Measurements from ENCODE around the gene ARIH1. TPM values are rescaled to one million over a fixed set of nuclear protein-coding genes. Genes with fewer than 3 reads are reported as not detected.

Gene ARIH1
- total and polyA plus RNA-seq, 2 of the 8 experiments (the other 6 are each of a cell fraction or from before 2014, with no cell fraction given): 32.7 to 179 TPM

- Histone ChIP-seq H3K23ac (ENCODE audit: insufficient read length) (no peak overlapping the region), H2BK20ac (ENCODE audit: low read length) (no peak overlapping the region), H3K9ac (replicated peaks in 1 of 4; ENCODE audit: extremely low read depth in 1 of 4, low read depth in 3 of 4, low read length in 3 of 4) (no peak overlapping the region), H3K79me1 (ENCODE audit: low read depth, low read length) (no peaks in the 10 kb centered on the region), H2BK15ac (ENCODE audit: low read length) (no peak overlapping the region), H3K79me2 (ENCODE audit: control insufficient read depth in 1 of 2, insufficient read depth in 2 of 2, low read length in 2 of 2) (no peaks in the 10 kb centered on the region), H4K8ac (ENCODE audit: extremely low read depth, insufficient read depth, low read length) (no peak overlapping the region), H3K18ac (ENCODE audit: extremely low read depth, low read length) (no peak overlapping the region), H2BK5ac (ENCODE audit: low read depth, low read length) (no peak overlapping the region), H4K91ac (replicated peaks; ENCODE audit: insufficient read length, low read length) (no peak overlapping the region), H3K36me3 (ENCODE audit: control insufficient read depth in 2 of 4, insufficient read depth in 4 of 4, low read length in 3 of 4) (peaks cover 10 to 54% (median 32%) of the 10 kb centered on the region in 4 experiments), H3K23me2 (ENCODE audit: low read depth, low read length) (no peaks in the 10 kb centered on the region), H3K14ac (ENCODE audit: insufficient read length) (no peak overlapping the region), H4K5ac (ENCODE audit: insufficient read length, low read depth, low read length) (no peak overlapping the region), H2BK12ac (ENCODE audit: low read depth, low read length) (no peak overlapping the region), H3K4me3 (ENCODE audit: extremely low read depth in 1 of 4, insufficient read depth in 2 of 4, low read depth in 3 of 4, low read length in 4 of 4) (no peak overlapping the region), H3K4me2 (ENCODE audit: insufficient read depth in 1 of 2, low read depth in 2 of 2, low read length in 2 of 2) (no peak overlapping the region), H3K4ac (replicated peaks; ENCODE audit: insufficient read length, low read depth, low read length) (no peak overlapping the region), H2BK120ac (replicated peaks; ENCODE audit: low read depth, low read length) (no peak overlapping the region), H4K20me1 (replicated peaks in 1 of 2; ENCODE audit: control insufficient read depth in 1 of 2, insufficient read depth in 2 of 2, low read length in 2 of 2) (peaks cover 2 to 4% of the 10 kb centered on the region in 2 experiments), H3K4me1 (replicated peaks in 1 of 4; ENCODE audit: control insufficient read depth in 3 of 4, insufficient read depth in 4 of 4, low read length in 3 of 4) (no peaks in the 10 kb centered on the region), H2AK5ac (ENCODE audit: low read depth, low read length) (no peak overlapping the region), H3K9me3 (ENCODE audit: insufficient read depth in 2 of 2, low read depth in 1 of 2, low read length in 1 of 2) (no peaks in the 10 kb centered on the region), H3K27me3 (replicated peaks in 1 of 4; ENCODE audit: control insufficient read depth in 3 of 4, extremely low read depth in 1 of 4, insufficient read depth in 3 of 4, low read length in 3 of 4) (no peaks in the 10 kb centered on the region), H3K27ac (ENCODE audit: low read depth, low read length) (no peak overlapping the region), H2AFZ (ENCODE audit: low read length) (no peak overlapping the region), H3K56ac (replicated peaks; ENCODE audit: insufficient read length, low read depth, low read length) (no peak overlapping the region)
- ChIA-PET CTCF (ENCODE audit: partially characterized antibody) (no interaction called here), POLR2A (ENCODE audit: partially characterized antibody) (no interaction called here)
- WGBS, 2 experiments (ENCODE audit: extremely low coverage in 1 of 2, insufficient coverage in 1 of 2, insufficient read length in 1 of 2, insufficient replicate concordance in 2 of 2, low coverage in 1 of 2, low lambda C conversion rate in 2 of 2, missing lambda C conversion rate in 1 of 2): 92% methylated on average over 3 of the region's 3 CpGs; no CpG with 5 or more reads in 1 of the 2 experiments
- TF ChIP-seq CBX5 (IDR thresholded peaks at IDR 0.05; ENCODE audit: low read depth, low read length) (no peak), SP1 (IDR thresholded peaks at IDR 0.05; ENCODE audit: low read depth, low read length) (no peak), SIX5 (IDR thresholded peaks at IDR 0.05; ENCODE audit: low read depth, low read length) (no peak), CHD1 (IDR thresholded peaks at IDR 0.05; ENCODE audit: low read depth, low read length) (no peak), CTCF (IDR thresholded peaks at IDR 0.05; ENCODE audit: control extremely low read depth in 1 of 3, insufficient read depth in 1 of 3, low read depth in 1 of 3, low read length in 3 of 3) (no peak), GABPA (IDR thresholded peaks at IDR 0.05; ENCODE audit: borderline replicate concordance, insufficient read depth, low read length) (no peak), POU5F1 (IDR thresholded peaks at IDR 0.05; ENCODE audit: low read depth, low read length) (no peak), EP300 (IDR thresholded peaks at IDR 0.05; ENCODE audit: borderline replicate concordance in 1 of 2, low read depth in 2 of 2, low read length in 2 of 2) (no peak), TAF1 (IDR thresholded peaks at IDR 0.05; ENCODE audit: low read depth, low read length) (no peak), RBBP5 (IDR thresholded peaks at IDR 0.05; ENCODE audit: borderline replicate concordance, low read depth, low read length) (no peak), TEAD4 (IDR thresholded peaks at IDR 0.05; ENCODE audit: low read depth, low read length) (no peak), MAFK (IDR thresholded peaks at IDR 0.05; ENCODE audit: low read depth, low read length) (no peak), BCL11A (IDR thresholded peaks at IDR 0.05; ENCODE audit: low read depth in 2 of 2, low read length in 2 of 2) (no peak)
- no peak for DNase-seq (ENCODE audit: low read depth in 1 of 2, low spot score in 2 of 2)
- FAIRE-seq: no peak
Observed at GRCh38 chr15:72579814-72580213, 105.7 kb downstream of the ARIH1 start.
